Activated CD8-positive, alpha-beta memory T cell treated with anti-CD3 and anti-CD28 coated beads, Interleukin-2, amount 10 ng/mL, durations not matched to agents 7 days and 5 days (primary cell): Measurements from ENCODE around the gene ITGB2. TPM values are rescaled to one million over a fixed set of nuclear protein-coding genes. Genes with fewer than 3 reads are reported as not detected.

Experiments used
- ATAC-seq: fragments of 150-1000 bp; cut with Tn5 transposase; one replicate; pipeline ENCODE4 v1.10.0; 2021; ENCODE audit warnings: moderate library complexity
- CTCF ChIA-PET: fragments of 350-600 bp; sonication (Branson Sonifier 250); formaldehyde crosslinking; loops from one replicate; lab custom pipeline; 2021; ENCODE audit warnings: antibody characterized with exemption; lab: Charles Lee
- DNase-seq: peaks from one replicate; pipeline ENCODE4 v3.0.0-alpha.2; 2020
- H3K27ac Mint-ChIP-seq: one replicate; pipeline ENCODE4 v1.8.0; 2021; ENCODE audit warnings: mild to moderate bottlenecking, mixed read lengths
- H3K27me3 Mint-ChIP-seq: one replicate; pipeline ENCODE4 v1.8.0; 2021; ENCODE audit warnings: mixed read lengths
- H3K36me3 Mint-ChIP-seq: one replicate; pipeline ENCODE4 v1.8.0; 2021; ENCODE audit warnings: mild to moderate bottlenecking, mixed read lengths
- H3K4me1 Mint-ChIP-seq: one replicate; pipeline ENCODE4 v1.8.0; 2021; ENCODE audit warnings: mixed read lengths
- H3K4me3 Mint-ChIP-seq: one replicate; pipeline ENCODE4 v1.8.0; 2021; ENCODE audit warnings: mild to moderate bottlenecking, moderate library complexity, mixed read lengths
- H3K9me3 Mint-ChIP-seq: one replicate; pipeline ENCODE4 v1.8.0; 2022; ENCODE audit warnings: low read depth, mixed read lengths
- total RNA-seq, 2 experiments: library from RNA; stranded (reverse); gene quantifications; one replicate each; pipeline ENCODE4 v1.2.3, GENCODE V29; 2021

The ITGB2 gene
- total RNA-seq, 2 experiments from 2014 or later: 336 to 372 TPM

- DNase-seq: no peak
- CTCF ChIA-PET: no interaction called here
- no peaks in the 10 kb centered on the region for H3K9me3 Mint-ChIP-seq
- no peak overlapping the region for H3K27ac Mint-ChIP-seq
- no peaks in the 10 kb centered on the region for H3K27me3 Mint-ChIP-seq
- peaks cover 15% of the 10 kb centered on the region for H3K36me3 Mint-ChIP-seq
- no peak overlapping the region for H3K4me3 Mint-ChIP-seq
- H3K4me1 Mint-ChIP-seq: peaks cover under 1% of the 10 kb centered on the region
- ATAC-seq: no peak
Observed at GRCh38 chr21:44858291-44858690, 62.4 kb downstream of the ITGB2 start.

- CTCF ChIA-PET: no interaction called here
- H3K36me3 Mint-ChIP-seq: peaks cover 15% of the 10 kb centered on the region
- no peak overlapping the region for H3K27ac Mint-ChIP-seq
- no peaks in the 10 kb centered on the region for H3K27me3 Mint-ChIP-seq
- DNase-seq (no peak), ATAC-seq (no peak)
- H3K4me3 Mint-ChIP-seq: no peak overlapping the region
- H3K4me1 Mint-ChIP-seq: no peaks in the 10 kb centered on the region
- no peaks in the 10 kb centered on the region for H3K9me3 Mint-ChIP-seq
Observed at GRCh38 chr21:44857127-44857892, 63.4 kb downstream of the ITGB2 start.

- Mint-ChIP-seq H3K4me1 (peaks cover 2% of the 10 kb centered on the region), H3K4me3 (no peak overlapping the region), H3K27me3 (no peaks in the 10 kb centered on the region), H3K9me3 (no peaks in the 10 kb centered on the region), H3K36me3 (peaks cover 18% of the 10 kb centered on the region), H3K27ac (no peak overlapping the region)
- ATAC-seq: no peak
- no peak for DNase-seq
- CTCF ChIA-PET: no interaction called here
Observed at GRCh38 chr21:44856131-44856530, 64.6 kb downstream of the ITGB2 start.

- no peaks in the 10 kb centered on the region for H3K27me3 Mint-ChIP-seq
- CTCF ChIA-PET: no interaction called here
Observed at GRCh38 chr21:44855572-44855971, 65.1 kb downstream of the ITGB2 start.

GRCh38 chr21:44854664-44855446, 65.8 kb downstream of the ITGB2 start:
- no peaks in the 10 kb centered on the region for H3K9me3 Mint-ChIP-seq
- no peaks in the 10 kb centered on the region for H3K27me3 Mint-ChIP-seq
- no peak overlapping the region for H3K4me3 Mint-ChIP-seq
- ATAC-seq: no peak
- peak overlapping the region; percentile 1 for H3K27ac Mint-ChIP-seq
- DNase-seq: no peak
- peaks cover 2% of the 10 kb centered on the region for H3K4me1 Mint-ChIP-seq
- CTCF ChIA-PET: interaction anchor here (0.7 kb wide), 1 partner anchor 13 kb away, joined by 3 read pairs; no protein-coding TSS in a partner anchor
- peaks cover 24% of the 10 kb centered on the region for H3K36me3 Mint-ChIP-seq

More at GRCh38 chr21:44855572-44855971, 65.1 kb downstream of the ITGB2 start:
- no peak overlapping the region for H3K27ac Mint-ChIP-seq
- peaks cover 21% of the 10 kb centered on the region for H3K36me3 Mint-ChIP-seq
- DNase-seq: no peak
- peaks cover 2% of the 10 kb centered on the region for H3K4me1 Mint-ChIP-seq
- no peak overlapping the region for H3K4me3 Mint-ChIP-seq
- no peaks in the 10 kb centered on the region for H3K9me3 Mint-ChIP-seq
- ATAC-seq: no peak

GRCh38 chr21:44854391-44854663, 66.4 kb downstream of the ITGB2 start:
- peaks cover 28% of the 10 kb centered on the region for H3K36me3 Mint-ChIP-seq
- CTCF ChIA-PET: no interaction called here
- H3K9me3 Mint-ChIP-seq: no peaks in the 10 kb centered on the region
- DNase-seq (no peak), ATAC-seq (no peak)
- H3K4me3 Mint-ChIP-seq: no peak overlapping the region
- H3K27ac Mint-ChIP-seq: no peak overlapping the region
- no peaks in the 10 kb centered on the region for H3K27me3 Mint-ChIP-seq
- peaks cover 2% of the 10 kb centered on the region for H3K4me1 Mint-ChIP-seq

GRCh38 chr21:44853601-44854390, 66.9 kb downstream of the ITGB2 start:
- ATAC-seq (no peak), DNase-seq (no peak)
- H3K27me3 Mint-ChIP-seq: no peaks in the 10 kb centered on the region
- CTCF ChIA-PET: no interaction called here
- H3K27ac Mint-ChIP-seq: no peak overlapping the region
- H3K4me1 Mint-ChIP-seq: peaks cover 2% of the 10 kb centered on the region
- no peak overlapping the region for H3K4me3 Mint-ChIP-seq
- H3K36me3 Mint-ChIP-seq: peaks cover 27% of the 10 kb centered on the region
- H3K9me3 Mint-ChIP-seq: no peaks in the 10 kb centered on the region

GRCh38 chr21:44850905-44851657, 69.6 kb downstream of the ITGB2 start:
- CTCF ChIA-PET: no interaction called here
- peaks cover 8% of the 10 kb centered on the region for H3K4me1 Mint-ChIP-seq
- H3K4me3 Mint-ChIP-seq: no peak overlapping the region
- H3K36me3 Mint-ChIP-seq: peaks cover 27% of the 10 kb centered on the region
- no peak for ATAC-seq
- no peak for DNase-seq
- H3K27me3 Mint-ChIP-seq: no peaks in the 10 kb centered on the region
- no peak overlapping the region for H3K27ac Mint-ChIP-seq
- no peaks in the 10 kb centered on the region for H3K9me3 Mint-ChIP-seq

- CTCF ChIA-PET: no interaction called here
- DNase-seq (no peak), ATAC-seq (no peak)
- Mint-ChIP-seq H3K4me3 (no peak overlapping the region), H3K36me3 (peaks cover 26% of the 10 kb centered on the region), H3K27ac (no peak overlapping the region), H3K9me3 (no peaks in the 10 kb centered on the region), H3K4me1 (peaks cover 10% of the 10 kb centered on the region), H3K27me3 (no peaks in the 10 kb centered on the region)
Observed at GRCh38 chr21:44850208-44850800, 70.4 kb downstream of the ITGB2 start.

GRCh38 chr21:44849616-44850130, 71.0 kb downstream of the ITGB2 start:
- no peak overlapping the region for H3K27ac Mint-ChIP-seq
- no peaks in the 10 kb centered on the region for H3K9me3 Mint-ChIP-seq
- no peak for DNase-seq
- H3K27me3 Mint-ChIP-seq: peaks cover under 1% of the 10 kb centered on the region
- no peak overlapping the region for H3K4me3 Mint-ChIP-seq
- no peak for ATAC-seq
- H3K36me3 Mint-ChIP-seq: peaks cover 20% of the 10 kb centered on the region
- peaks cover 10% of the 10 kb centered on the region for H3K4me1 Mint-ChIP-seq
- CTCF ChIA-PET: no interaction called here

- CTCF ChIA-PET: no interaction called here
- H3K27me3 Mint-ChIP-seq: peaks cover 4% of the 10 kb centered on the region
- DNase-seq (no peak), ATAC-seq (no peak)
- peaks cover 10% of the 10 kb centered on the region for H3K4me1 Mint-ChIP-seq
- H3K27ac Mint-ChIP-seq: no peak overlapping the region
- H3K36me3 Mint-ChIP-seq: peaks cover 17% of the 10 kb centered on the region
- H3K4me3 Mint-ChIP-seq: no peak overlapping the region
- H3K9me3 Mint-ChIP-seq: no peaks in the 10 kb centered on the region
Observed at GRCh38 chr21:44848821-44849521, 71.7 kb downstream of the ITGB2 start.
